Kidney tubule cell (primary cell): ENCODE measurements around the gene CD99L2.
A peak's percentile ranks its signal among the peaks of the same experiment; 100 is the strongest.
"Not testable (repeated sequence)": the region's sequence is repeated elsewhere in the genome, so short reads cannot be mapped to it uniquely, and the experiment has no call there.

ENCODE experiments used
- DNase-seq: peaks from one replicate; pipeline ENCODE4 v3.0.0-alpha.2; 2018; ENCODE audit warnings: low spot score

The CD99L2 gene

DNA sequence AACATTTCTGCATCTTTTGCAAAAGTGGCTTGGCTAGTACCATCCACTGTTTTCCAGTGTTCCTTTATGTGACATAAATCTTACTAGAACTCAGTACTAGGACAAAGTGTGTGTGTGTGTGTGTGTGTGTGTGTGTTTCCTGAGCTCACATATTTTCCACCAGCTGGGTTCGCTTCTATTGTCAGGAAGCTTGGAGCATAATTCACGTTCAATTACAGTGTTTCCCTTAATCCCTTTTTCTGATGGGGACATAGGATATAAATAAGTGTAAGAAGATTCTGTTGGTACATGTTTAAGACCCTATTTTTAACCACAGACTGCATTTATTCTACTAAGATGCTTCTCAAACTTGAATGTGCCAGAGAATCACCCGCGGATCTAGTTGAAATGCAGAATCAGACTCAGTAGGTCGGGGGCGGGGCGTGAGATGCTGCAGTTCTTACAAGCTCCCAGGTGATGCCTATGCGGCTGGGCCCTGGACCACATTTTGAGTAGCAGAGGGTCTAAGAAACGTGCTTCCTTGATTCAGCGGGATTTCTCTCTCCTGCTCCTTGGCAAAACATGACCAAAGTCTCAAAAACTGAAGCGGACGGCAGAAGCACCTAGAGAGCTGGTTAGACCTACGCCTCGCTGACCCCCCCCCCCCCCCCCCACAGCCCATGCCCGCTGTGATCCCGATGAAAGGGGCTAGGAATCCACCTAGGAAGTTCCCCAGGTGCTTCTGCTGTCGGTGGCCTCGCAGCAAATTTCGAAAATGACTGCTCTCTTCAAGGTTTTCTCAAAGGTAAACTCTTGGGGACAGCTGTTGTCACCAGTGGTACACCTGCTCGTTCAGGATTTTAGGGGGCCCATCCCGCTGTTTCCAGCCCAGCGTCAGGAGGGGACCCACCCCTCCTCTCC, 797 bp downstream of the CD99L2 start:
- peak; percentile 15 for DNase-seq

DNA sequence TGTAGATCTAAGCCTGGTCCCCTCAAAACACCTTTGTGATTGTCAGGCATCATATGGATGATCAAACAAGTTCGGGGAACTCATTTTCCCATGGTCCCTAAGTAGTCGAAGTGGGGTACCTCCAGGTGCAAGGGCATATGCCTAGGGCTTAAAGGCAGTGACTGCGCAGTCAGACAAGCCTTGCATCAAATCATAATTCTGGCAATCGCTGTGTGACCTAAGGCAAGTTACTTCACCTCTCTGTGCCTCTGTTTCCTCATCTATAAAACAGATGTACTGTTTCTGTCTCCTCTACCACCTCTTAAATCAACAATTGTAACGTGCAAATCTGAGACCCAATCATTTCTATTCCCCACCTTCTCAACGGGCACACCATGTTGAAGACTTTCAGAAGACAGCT, 1.8 kb downstream of the CD99L2 start:
- DNase-seq, result no peak

DNA sequence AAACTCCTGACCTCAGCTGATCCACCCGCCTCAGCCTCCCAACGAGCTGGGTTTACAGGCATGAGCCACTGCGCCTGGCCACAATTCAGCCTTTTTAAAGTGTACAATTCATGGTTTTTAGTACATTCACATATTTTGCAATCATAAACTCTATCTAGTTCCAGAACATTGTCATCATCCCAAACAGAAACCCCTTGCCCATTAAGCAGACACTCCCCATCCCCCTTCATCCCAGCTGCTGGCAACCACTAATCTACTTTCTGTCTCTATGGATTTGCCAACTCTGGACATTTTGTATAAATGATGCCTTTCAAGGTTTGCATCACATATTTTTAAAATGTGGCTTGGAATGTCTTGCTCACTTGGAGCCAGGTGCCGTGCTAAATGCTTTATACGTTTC, 4.5 kb downstream of the CD99L2 start:
- no peak for DNase-seq

DNA sequence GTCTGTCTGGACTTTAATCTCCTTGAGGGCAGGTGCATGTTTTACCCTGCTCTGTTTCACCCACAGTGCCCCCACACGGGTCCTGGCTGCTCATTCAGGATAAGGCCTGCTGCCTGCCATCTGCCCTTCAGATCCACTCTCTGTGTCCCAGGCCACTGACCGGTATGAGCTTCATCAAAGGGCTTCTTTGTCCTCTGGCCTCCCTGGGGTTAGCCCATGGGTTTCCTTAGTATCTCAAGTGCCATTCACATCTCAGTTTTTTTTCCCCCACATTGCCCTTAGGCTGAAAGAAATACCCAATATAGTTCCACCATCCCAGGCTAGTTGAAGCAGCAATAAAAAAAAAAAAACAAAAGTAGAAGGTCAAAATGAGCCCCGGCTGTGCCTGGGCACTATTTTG, 9.3 kb downstream of the CD99L2 start:
- no peak for DNase-seq

DNA sequence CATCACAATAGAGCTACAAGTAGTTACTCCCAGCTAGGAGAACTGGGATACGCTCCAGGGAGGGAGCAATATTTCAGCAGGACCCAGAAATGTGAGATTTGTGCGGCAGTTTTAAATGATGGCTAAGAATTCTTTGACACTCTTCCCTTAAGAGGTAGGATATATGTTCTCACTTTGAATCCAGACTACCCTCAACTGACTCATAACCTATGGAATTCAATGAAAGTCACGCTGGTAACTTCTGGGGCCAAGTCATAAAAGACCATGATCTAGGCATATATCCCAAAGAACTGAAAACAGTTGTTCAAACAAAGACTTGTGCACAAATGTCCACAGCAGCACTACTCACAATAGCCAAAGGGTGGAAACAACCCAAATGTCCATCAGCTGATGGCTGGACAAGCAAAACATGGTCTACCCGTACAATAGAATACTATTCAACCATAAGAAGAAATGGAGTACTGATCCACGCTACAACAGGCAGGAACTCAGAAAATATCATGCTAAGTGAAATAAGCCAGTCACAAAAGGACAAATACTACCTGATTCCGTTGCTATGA, 10.5 kb downstream of the CD99L2 start:
- DNase-seq, result no peak

DNA sequence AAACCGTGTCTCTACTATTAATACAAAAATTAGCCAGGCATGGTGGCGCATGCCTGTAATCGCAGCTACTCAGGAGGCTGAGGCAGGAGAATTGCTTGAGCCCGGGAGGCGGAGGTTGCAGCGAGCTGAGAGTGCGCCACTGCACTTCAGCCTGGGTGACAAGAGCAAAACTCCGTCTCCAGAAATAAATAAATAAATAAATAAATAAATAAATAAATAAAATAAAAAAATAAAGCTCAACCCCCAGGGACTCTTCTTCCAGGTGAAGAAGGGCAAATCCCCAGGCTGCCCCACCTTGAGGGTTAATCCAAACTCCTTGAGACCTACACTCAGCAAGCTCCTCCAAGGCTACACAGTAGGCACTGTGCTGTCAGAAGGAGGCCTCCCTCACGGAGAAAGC, 11.2 kb downstream of the CD99L2 start:
- DNase-seq, result not testable (repeated sequence)

DNA sequence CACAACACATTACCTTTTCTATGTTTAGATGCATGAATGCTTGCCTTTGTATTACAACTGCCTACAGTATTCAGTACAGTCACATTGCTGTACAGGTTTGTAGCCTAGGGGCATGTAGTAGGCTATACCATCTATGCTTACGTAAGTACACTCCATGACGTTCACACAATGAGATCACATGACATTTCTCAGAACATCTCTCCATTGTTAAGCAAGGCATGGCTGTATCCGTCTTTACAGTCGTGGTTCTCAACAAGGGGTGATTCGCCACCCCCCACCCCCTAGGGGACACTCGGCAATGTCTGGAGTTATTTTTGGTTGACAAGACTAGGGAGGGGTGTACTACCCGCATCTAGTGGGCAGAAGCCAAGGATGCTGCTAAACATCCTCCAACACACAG, 12.1 kb downstream of the CD99L2 start:
- no peak for DNase-seq

DNA sequence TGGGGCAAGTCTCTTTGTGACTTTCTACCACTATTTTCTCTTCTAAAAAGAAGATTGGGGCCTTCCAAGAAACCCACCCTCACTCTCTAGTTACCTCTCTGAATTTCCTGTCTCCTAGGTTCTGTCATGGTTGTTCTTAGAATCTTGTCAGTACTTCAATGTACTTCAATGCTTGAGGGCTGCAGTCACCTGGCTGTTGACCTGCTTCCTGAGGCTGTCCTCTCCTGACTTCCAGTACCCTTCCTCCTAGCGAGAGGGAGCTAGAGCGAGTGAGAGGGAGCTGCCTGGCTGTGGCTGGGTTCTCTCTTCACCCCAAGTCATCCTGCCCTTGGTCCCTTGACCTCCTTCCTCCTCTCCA, 17.7 kb downstream of the CD99L2 start:
- DNase-seq, result no peak

DNA sequence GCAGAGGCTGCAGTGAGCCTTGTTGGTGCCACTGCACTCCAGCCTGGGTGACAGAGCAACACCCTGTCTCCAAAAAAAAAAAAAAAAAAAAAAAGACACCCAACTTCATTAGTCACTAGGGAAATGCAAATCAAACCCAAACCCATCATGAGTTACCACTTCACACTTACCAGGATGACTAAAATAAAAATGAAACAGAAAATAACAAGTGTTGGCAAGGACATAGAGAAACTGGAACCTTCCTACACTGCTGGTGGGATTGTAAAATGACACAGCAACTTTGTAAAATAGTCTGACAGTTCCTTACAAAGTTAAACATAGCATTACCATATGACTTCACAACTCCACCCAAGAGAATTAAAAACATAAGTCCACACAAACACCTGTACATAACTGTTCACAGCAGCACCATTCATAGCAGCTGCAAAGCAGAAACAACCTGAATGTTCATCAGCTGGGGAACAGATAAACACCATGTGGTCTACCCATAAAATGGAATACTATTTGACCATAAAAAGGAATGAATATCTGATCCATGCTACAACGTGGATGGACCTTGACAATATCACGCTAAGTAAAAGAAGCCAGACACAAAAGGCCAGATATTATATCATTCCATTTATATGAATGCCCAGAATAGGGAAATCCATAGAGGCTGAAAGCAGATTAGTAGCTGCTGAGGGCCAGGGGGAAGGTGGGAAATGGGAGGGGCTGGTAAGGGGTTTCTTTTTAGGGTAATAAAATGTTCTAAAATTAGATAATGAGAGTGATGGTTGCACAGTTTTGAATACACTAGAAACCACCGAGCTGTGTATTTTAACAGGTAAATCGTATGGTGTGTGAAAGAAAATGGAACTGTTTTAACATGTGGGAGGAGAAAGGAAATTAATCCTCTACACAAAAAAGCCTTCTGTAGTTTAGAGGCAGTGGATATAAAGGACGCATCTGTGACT, 18.3 kb downstream of the CD99L2 start:
- DNase-seq, result no peak

DNA sequence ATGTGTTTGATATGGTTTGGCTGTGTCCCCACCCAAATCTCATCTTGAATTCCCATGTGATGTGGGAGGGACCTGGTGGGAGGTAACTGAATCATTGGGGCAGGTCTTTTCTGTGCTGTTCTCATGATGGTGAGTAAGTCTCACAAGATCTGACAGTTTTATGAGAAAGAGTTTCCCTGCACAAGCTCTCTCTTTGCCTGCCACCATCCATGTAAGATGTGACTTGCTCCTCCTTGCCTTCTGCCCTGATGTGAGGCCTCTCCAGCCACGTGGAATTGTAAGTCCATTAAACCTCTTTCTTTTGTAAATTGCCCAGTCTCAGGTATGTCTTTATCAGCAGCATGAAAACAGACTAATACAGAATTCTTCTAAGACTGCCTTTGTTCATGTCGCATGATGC, 22.8 kb downstream of the CD99L2 start:
- not testable (repeated sequence) for DNase-seq

DNA sequence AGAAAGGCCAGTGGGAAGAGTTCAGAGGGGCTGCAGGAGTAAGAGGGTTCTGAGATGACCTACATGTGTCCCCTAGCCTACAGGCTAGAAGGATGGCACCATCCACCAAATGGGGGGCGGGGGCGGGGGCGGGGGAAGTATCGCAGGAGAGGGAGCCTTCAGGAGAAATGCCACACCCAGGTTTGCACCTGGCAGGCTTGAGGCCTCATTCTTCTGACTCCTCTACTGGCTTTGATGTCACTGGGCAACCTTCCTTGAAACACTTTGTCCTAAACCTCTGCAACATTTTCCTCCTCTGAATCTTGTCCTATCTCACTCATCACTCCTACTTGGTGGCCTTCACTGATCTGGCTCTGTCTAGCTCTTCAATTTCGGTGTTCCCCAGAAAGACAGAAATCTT, 24.0 kb downstream of the CD99L2 start:
- no peak for DNase-seq

DNA sequence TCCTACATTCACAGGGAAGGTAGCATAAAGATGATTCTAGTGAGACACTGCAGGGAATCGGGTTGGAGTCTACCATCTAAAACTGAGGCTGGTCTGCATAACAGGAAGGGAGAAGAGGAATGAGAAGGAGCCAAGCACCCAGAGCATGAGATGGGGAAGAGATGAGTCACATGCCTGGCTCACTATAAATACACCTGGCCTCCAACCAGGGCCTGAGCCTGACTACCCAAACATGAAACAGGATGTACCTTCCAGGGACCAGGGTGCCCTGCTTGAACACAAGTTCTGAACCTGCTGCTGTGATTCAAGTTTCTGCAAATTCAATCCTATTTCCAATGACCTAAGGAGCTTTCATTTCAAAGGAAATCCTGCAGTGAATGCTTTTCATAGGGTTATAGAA, 24.9 kb downstream of the CD99L2 start:
- peak; percentile 63 for DNase-seq

DNA sequence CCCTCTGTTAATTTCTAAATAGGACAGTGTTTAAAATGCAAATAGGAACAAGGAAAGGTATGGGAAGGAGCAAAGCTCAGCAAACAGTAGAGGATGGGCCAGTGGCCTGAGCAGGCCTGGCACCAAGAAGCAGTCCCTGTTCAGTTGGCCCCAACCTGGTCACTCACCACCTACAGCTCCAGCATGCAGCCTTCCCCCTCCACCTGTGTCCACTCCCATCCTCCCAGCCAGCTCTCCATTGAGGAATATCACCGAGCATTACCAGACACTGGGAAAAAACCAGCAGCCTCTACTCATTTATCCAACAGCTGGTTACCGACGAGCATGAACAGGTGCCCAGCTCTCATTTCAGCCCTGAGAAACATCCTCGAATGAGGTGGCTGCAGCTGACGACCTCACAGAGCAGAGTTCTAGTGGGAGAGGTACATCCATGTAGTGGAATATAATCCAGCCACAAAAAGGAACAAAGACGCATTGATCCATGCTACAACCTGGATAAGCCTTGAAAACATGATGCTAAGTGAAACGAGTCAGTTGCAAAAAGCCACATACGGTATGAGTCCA, 25.6 kb downstream of the CD99L2 start:
- no peak for DNase-seq

DNA sequence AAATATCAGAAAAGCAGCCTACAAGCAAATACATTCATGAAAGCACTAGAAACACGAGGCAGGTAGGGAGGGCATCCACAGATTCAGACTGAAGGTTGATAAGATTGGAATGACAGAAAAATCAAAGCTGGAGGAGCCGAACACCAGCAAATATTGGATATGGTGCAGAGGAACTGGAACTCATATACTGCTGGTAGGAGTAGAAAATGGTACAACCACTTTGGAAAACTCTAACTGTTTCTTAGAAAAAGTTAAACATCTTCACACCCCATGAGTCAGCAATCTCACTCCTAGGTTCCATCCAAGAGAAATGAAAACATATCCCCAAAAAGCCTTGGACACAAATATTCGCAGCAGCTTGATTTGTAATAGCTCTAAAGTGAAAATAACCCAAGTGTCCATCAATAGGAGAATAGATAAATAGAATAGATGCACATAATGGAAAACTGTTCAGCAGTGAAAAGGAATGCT, 27.1 kb downstream of the CD99L2 start:
- DNase-seq, result no peak

DNA sequence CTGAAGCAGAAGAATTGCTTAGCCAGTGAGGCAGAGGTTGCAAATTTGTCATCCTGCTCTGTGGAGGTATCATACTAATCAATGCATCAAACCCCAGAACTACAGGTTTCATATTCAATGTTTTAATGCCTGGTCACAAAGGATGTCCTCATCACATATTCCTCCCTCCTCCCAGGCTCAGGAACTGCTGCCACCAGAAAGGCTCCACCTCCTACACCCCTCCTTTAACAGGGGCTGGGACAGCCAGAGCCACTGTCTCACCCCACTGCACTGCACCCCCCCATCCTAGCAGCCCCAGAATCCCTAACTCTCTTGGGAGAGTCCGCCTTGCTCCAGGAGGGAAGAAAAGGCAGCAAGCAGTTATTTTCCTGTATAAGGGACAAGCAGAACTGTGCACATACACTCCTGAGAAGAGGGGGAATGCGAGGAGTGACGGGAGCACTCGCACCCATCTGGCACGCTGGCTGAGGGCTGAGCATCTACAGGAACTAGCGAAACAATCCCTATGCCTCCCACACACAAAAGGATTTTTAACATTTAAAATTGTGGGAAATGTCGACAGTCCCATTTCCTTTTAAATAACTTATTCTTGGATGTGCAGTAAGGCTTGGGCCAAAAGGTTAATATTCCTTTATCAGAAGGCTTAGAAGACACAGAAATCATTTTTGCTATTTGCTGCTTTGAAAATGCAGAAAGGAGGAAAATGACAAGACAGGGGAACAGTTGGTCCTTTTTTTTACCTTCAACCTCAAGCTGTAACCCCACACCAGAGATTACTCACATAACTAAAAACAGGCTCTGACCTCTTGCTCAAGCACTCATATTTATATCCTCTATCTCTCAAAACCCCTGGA, 27.8 kb downstream of the CD99L2 start:
- DNase-seq, result no peak

DNA sequence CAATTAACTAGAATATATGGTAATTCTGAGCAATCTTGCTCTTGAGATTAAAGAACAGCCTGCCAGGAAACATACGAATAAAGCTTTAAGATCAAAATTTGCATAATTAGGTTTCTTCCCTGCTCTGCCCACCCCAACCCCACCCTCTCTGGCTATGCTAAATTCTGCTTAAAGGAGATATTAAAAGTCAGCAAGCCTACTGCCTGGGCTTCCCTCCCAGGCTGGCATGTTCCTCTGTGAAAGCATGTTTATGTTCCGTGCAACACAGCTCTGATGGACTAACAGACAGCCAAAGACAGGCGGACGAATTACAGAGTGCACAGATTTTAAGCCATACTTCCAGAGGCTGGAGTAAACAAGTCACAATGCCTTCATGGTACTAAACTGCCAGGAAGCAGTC, 28.4 kb downstream of the CD99L2 start:
- no peak for DNase-seq

DNA sequence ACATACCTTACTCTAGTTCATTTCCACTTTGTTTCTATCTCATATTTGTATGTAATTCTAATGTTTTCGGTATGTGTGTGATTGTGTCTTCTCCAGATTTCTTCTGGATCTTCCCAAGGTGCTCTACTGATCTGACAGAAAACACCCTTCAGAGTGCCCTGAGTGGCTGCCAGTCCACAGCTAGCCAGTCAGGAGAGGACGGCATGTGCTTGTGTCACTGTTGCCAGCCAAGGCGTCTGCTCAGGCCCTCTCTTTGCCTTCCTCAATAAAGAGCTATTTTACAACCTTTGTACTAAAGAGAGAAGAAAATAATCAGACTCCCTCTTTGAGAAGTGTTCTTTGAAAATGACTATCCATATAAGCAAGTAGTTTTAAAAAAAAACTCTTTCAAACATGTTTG, 29.0 kb downstream of the CD99L2 start:
- no peak for DNase-seq

DNA sequence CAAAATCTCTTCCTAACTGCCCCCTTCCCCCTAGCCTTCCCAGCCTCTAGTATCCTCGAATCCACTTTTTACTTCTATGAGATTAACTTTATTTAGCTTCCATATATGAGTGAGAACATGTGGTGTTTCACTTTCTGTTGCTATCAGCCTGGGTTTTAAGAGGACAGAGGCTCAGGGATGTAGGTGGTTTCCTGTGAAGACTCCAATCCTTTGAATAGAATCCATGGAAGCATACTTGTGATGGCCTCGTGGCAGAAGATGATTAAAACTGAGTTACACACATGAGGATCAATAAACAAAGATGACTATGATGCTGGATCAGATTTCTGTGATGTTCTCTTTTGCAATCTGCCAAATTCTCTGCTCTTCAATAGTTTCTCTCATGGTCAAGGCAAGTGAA, 29.8 kb downstream of the CD99L2 start:
- no peak for DNase-seq

DNA sequence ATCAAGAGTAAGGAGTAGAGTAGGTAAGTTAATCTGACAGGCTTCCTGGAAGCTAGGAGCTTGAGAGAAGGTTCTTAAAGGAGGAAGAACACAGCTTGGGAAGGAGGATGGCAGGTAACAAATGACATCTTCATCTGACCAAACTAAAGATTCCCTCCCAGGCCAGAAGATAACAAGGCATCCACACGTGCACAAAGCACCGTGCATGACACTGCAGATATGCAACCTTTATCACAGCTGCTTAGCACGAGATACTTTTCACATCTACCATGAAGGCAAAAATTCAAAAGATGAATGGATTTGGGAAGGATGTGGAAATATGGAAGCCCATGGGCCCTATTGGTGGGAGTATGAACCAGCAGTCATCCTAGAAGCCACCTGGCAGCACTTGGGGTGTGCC, 34.3 kb downstream of the CD99L2 start:
- DNase-seq, result no peak

DNA sequence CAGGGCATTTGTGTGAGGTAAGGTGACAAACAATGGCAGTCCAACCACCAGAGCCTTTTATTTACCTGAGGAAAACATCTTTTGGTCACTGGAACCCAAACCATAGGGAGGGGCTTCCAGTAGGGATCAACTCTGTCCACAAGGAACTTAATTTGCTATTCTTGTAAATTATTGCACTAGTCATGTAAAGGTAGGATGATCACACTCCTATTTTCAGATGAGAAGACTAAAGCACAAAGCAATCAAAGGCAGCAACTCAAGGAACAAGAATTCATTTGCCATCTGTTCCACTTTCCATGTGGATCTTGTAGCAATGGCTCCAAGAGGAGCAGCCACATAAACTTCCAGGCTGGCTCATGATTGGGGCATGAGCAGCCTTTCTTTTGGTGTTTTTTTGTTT, 35.3 kb downstream of the CD99L2 start:
- DNase-seq, result no peak

DNA sequence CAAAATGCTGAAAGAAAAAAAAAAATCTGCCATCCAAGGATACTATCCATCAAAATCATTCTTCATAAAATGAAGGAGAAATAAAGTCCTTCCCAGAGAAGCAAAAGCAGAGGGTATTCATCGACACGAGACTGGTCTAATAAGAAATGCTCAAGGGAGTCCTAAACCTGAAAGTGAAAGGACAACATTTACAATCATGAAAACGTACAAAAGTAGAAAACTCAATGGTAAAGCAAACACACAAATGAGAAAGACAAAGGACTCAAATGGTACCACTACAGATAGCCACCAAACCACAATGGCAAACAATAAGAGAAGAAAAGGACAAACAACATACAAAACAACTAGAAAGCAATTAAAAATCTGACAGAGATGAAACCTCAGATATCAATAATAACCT, 41.0 kb downstream of the CD99L2 start:
- DNase-seq, result no peak
